GM18907 (cell line): ENCODE data around the gene LMOD3.

Source experiments
- ATAC-seq: cut with Tn5 transposase; IDR thresholded peaks from one replicate; pipeline ENCODE4 v1.9.1; 2021; ENCODE audit warnings: mild to moderate bottlenecking, moderate library complexity; ENCODE audit not compliant: unreplicated experiment

LMOD3 gene

DNA sequence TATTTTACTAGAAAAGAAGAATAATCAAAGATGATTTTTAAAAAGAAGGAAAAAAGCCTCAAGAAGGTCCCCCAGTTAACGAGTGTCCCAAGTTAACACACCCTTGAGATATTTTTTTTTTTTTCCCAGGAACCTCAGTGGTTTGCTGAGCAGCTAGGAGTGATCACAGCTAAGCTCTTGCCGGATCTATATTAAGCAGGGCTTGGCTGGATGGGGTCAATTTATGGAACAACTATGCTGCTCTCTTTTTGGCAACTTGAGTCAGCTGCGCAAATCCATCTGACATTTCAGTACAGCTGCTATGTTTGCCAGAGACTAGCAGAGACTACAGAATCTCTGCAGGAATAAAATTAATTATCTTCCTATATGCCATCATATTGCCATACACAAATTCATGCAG lies at the start of gene LMOD3:
LMOD3 (minus strand) TSS at position 193 of the 400 bp plus-strand sequence. CDS start 209 bp downstream, outside the sequence.
- no peak for ATAC-seq

DNA sequence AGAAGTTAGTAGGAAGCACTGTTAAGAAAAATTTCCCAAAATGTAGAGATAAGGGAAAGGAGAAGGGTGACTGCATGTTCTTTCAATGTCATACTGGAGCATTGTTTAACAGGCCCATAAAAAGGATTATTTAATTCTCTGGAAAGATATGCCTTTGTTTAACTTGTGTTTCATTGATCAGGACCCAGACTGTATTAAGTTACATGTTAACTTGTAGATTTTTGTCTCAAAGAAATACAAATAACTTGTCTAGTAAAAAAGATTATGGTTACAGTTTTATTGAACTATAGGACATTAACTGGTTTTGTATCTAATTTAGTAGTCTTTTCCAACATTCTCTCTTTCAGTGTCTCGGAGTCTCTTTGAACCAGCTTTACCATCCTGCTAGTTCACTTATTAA lies 49.7 kb upstream of the LMOD3 start:
- no peak for ATAC-seq

- no peak for ATAC-seq
These were observed 44.1 kb upstream of the LMOD3 start for GRCh38 chr3:69166446-69166845.

- no peak for ATAC-seq
These were observed 43.3 kb upstream of the LMOD3 start for GRCh38 chr3:69165744-69166143.

DNA sequence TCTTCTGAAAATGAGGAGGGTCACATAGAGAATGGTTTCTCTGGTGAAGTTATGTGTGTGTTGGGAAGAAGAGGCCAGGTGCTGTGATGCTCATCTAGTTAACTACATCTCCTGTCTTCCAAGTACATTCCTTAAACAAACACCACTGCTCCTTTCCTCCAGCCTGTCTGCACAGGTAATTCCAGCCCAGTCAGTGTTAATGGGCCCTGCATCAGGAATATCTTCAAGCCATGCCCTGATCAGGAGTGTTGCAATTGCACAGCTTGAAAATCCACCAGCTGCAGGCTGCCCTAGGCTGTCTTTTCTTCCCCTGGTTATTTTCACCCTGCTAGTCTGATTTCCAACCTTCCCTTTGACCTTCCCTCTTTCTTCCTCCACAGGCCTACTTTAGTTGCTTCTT lies 41.9 kb upstream of the LMOD3 start:
- no peak for ATAC-seq

DNA sequence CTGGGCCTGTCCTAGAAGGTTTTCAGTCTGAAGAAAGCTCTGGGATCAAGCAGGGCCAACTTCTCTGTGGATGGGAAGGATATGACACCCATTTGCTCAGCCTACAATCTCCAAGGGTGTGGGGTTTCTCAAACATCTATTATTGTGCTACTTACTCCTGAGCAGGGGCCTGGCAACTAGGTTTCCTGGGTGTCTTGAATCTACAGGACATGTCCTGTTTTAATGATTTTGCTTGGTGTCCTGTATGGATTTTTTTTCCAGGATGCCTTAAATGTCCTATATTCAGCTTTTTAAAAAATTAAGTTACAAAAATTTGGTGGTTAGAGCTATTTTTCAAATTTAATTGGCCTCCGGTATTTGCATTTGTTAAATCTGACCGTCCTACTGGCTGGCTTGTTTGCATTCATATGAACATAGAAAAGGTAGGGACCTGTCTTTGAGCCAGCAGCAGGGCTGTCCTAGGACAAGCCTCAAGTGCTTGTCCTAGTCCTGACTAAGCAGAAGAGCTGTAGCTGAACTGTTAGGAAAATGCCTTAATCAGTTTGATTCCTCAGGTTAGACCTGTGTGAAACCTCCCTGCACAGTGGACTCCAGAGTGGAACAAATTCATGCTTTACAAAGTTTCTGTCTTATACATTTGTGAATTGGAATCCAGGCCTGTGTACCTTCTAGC lies 40.0 kb upstream of the LMOD3 start:
- ATAC-seq: no peak

- ATAC-seq: peak; percentile 65
These were observed 39.4 kb upstream of the LMOD3 start for GRCh38 chr3:69161587-69162307.

- ATAC-seq: no peak
These were observed 38.1 kb upstream of the LMOD3 start for GRCh38 chr3:69160525-69160924.

DNA sequence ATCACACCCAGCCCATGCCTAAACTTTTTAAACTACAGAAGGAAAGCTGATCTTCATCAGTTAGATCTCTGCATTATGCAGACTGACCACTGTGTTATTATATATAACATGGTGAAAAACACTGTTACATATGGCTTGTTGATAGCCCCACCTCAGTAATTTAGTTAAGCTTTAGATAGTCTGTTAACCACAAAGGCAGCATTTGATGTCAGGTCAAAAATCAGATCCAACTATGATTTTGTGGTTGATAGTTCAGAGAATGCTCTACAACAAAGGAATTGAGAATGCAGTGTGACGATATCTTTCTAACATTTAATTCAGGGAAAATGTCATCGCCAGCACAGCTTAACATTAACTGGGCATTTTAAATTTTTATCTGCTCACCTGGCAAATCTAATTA lies 37.7 kb upstream of the LMOD3 start:
- ATAC-seq: no peak

DNA sequence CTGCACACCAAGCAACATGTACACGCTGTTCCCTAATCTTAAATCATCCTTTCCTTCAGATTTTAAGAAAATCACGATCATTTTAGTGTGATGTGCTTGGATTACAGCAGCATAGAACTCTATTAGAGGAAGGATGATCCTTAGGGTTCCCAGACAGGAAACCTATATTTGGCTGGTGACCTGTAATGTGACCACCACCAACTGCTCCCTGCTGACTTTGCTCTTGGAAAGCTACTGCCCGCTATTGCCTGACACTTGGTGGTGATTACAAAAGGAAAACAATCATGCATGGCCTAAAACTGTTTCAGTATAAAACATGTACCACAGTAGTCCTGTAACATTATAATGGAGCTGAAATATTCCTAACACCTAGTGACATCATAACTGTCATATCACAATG lies 27.2 kb upstream of the LMOD3 start:
- no peak for ATAC-seq

GRCh38 chr3:69145688-69146087 lies 23.3 kb upstream of the LMOD3 start:
- no peak for ATAC-seq

GRCh38 chr3:69144631-69145245 lies 22.3 kb upstream of the LMOD3 start:
- ATAC-seq: no peak

- ATAC-seq: no peak
These were observed 21.2 kb upstream of the LMOD3 start for GRCh38 chr3:69143612-69144011.

DNA sequence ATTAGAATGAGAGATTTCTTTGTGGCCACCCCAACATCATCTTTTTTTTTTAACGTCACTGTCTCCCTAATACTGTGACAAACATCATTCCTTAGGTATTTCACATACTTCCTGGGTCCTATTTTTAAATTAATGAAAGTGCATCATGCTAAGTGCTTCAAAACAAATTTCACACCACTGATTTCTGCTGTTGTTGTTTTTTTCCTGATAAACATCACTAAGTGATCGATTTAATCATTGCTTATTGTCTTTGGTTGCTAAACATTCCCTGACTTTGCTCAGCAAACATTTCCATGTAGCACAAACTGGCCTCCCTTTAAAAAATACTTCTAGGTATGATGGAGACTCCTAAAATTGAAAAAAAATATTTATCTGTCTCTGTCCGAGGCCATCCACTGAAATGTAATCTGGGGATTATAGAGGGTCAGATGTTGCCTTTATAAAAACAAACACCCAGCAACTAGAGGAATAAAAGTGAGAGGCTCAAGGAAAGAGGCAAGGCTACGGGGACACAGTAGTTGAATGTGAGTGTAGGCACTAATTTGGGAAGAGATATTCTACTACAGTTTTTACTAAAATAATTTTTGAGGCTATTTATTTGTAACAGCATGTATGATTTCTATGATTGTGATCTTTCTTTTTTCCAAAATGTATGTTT lies 20.5 kb upstream of the LMOD3 start:
- ATAC-seq: no peak

DNA sequence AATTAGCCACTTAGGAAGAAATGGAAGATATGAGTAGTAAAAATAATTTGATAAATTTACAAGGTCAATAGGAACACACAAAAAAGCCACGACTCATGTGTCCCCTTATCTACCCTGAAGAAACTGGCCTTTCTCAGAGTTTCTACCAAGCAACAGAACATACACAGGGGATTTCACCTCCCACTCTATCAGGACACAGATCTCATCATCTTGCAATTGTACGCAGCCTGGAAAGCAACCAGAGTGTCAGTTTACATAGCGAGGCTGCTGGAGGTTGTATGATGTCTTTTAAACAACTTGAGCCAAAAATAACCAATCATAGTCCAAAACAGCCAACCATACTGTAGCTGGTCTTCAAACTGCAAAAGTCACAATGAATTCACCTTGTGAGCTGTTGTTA lies 19.7 kb upstream of the LMOD3 start:
- no peak for ATAC-seq

DNA sequence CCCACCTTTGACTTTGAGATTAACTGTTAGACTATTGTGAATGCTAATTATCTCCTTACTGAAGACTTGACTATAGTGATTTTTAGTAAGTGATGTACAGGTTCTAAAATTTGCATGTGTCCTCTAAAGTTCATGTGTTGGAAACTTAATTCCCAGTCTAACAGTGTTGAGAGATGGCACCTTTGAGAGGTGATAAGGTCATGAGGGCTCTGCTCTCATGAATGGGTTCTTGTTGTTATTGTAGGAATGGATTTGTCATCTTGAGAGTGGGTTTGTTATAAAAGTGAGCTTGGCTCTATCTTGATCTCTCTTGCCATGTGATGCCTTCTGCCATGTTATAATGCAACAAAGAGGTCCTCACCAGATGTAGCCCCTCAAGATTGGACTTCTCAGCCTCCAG lies 18.9 kb upstream of the LMOD3 start:
- no peak for ATAC-seq

DNA sequence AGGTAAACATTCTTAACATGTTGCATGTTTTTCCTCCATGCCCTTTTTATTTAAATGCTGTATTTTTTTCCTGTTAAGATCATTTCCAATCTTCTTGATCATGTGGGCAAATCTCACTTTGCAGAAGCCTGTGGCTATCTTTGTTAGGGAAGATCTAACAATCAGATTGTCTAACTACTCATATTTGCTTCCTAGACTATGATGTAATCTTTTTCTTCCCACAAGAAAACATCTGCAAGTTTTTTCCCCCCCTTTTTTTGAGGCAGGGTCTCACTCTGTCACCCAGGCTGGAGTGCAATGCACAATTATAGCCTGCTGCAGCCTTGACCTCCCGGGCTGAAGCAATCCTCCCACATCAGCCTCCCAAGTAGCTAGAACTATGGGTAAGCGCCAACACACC lies 15.0 kb upstream of the LMOD3 start:
- ATAC-seq: no peak

DNA sequence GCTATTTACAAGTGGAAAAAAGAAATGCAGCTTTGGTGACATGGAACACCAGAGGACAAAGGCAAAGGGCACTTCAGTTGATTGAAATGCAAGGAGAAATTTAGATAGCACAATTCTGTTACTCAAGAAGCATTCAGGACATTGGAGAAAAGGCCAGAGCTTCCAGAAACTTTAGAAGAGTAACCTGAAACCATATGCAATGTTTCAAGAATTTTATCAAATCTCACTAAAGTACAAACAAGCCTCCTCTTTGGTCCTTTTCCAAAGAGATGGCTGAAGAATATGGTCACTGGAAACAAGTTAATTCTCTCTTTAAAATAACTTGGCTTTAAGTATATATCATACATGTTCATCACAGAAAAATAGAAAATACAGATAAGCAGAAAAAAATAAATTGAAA lies 14.6 kb upstream of the LMOD3 start:
- no peak for ATAC-seq

GRCh38 chr3:69130689-69131088 lies 8.3 kb upstream of the LMOD3 start:
- ATAC-seq: peak; percentile 88

DNA sequence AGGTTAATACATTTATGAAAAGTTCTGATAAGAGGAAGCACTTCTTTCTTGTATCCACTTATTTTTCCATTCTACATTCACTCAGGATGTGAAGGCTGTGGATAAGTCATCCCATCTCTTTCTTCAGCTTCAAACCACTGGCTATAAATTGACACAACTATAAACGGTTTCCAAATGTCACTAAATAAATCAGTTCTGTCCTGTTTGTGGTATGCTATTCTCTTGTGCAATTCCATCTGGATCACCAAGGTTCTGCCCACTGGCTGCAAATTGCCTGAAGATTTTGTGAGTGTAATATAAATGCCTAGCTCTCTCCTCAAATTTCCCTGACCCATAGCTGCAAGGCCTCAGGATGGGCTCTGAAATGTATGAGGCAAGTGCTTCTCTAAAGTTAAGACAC lies 7.1 kb upstream of the LMOD3 start:
- ATAC-seq: no peak

DNA sequence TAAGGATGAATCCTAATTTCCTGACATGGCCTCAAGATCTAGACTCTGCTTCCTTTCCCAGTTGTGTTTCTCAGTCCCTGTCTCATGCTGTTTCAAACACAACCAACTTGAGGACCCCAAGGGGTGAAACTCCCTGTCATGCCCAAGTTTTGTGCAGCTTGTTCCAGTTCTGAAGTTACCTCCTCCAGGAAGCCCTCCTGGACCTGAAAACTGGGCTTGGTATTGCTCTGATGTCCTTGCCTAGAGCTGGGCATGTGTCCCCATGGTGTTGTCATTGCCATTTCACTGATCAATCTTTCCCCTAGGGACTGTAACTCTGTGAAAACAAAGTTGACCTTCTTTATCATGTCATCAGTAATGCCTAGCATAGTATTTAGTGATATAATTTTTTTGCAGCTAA lies 6.1 kb upstream of the LMOD3 start:
- ATAC-seq: no peak

DNA sequence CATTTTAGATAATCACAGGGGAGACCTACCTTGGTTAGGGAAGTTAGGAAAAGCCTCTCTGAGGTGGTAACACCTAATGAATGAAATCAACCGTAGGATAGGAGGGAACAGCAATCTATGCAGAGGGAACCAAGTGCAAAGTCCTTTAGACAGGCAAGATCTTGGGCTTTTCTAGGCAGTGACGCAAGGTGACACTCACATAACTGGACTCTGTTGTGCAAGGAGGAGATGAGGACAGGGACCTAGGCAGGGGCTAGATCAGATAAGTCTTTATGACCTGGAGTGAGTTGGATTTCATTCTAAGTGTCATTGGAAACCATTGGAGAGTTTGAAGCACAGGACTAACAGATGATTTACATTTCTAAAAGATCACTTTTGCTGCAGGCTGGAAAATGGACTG lies 4.6 kb upstream of the LMOD3 start:
- ATAC-seq: no peak
